ENCODE data around the gene USP15.
A peak's percentile ranks its signal among the peaks of the same experiment; 100 is the strongest.

USP15 gene

GRCh38 chr12:62259993-62260732 is at the start of gene USP15:
USP15 (plus strand) TSS chr12:62260404; CDS start chr12:62260415, 11 bp downstream.
- TF ChIP-seq CTCF (IDR thresholded peaks at IDR 0.05; ENCODE audit: borderline replicate concordance, control extremely low read depth, extremely low read depth, insufficient read depth, missing control alignments): peak; percentile 76
- DNase-seq (ENCODE audit: low spot score): peak; percentile 91
- in situ Hi-C loops (cut with MboI; ENCODE audit: low sequenced_read_pairs, unreplicated experiment): loop anchor here (25.0 kb wide), 1 partner anchor 527 kb away; no protein-coding TSS in a partner anchor

GRCh38 chr12:62210422-62210821 is 49.8 kb upstream of the USP15 start:
- TF ChIP-seq CTCF (IDR thresholded peaks at IDR 0.05; ENCODE audit: borderline replicate concordance, control extremely low read depth, extremely low read depth, insufficient read depth, missing control alignments): peak; percentile 73
- in situ Hi-C loops (cut with MboI; ENCODE audit: low sequenced_read_pairs, unreplicated experiment): no loop called here
- DNase-seq (ENCODE audit: low spot score): peak; percentile 36

- in situ Hi-C loops (cut with MboI; ENCODE audit: low sequenced_read_pairs, unreplicated experiment): no loop called here
- no peak for TF ChIP-seq CTCF (IDR thresholded peaks at IDR 0.05; ENCODE audit: borderline replicate concordance, control extremely low read depth, extremely low read depth, insufficient read depth, missing control alignments)
- DNase-seq (ENCODE audit: low spot score): no peak
Measured at GRCh38 chr12:62211510-62211909, 48.7 kb upstream of the USP15 start.

- DNase-seq (ENCODE audit: low spot score): no peak
- TF ChIP-seq CTCF (IDR thresholded peaks at IDR 0.05; ENCODE audit: borderline replicate concordance, control extremely low read depth, extremely low read depth, insufficient read depth, missing control alignments): no peak
- in situ Hi-C loops (cut with MboI; ENCODE audit: low sequenced_read_pairs, unreplicated experiment): no loop called here
Measured at GRCh38 chr12:62214846-62215245, 45.4 kb upstream of the USP15 start.

- no peak for DNase-seq (ENCODE audit: low spot score)
- in situ Hi-C loops (cut with MboI; ENCODE audit: low sequenced_read_pairs, unreplicated experiment): no loop called here
- no peak for TF ChIP-seq CTCF (IDR thresholded peaks at IDR 0.05; ENCODE audit: borderline replicate concordance, control extremely low read depth, extremely low read depth, insufficient read depth, missing control alignments)
Measured at GRCh38 chr12:62215506-62215905, 44.7 kb upstream of the USP15 start.

GRCh38 chr12:62217466-62218194 is 42.6 kb upstream of the USP15 start:
- no peak for DNase-seq (ENCODE audit: low spot score)
- no peak for TF ChIP-seq CTCF (IDR thresholded peaks at IDR 0.05; ENCODE audit: borderline replicate concordance, control extremely low read depth, extremely low read depth, insufficient read depth, missing control alignments)
- in situ Hi-C loops (cut with MboI; ENCODE audit: low sequenced_read_pairs, unreplicated experiment): no loop called here

Data from GM13976 (cell line).